ENCODE results near the gene RNF212. TPM values are rescaled to one million over a fixed set of nuclear protein-coding genes. Genes with fewer than 3 reads are reported as not detected.
A peak's percentile ranks its signal among the peaks of the same experiment; 100 is the strongest.

Gene RNF212
- polyA plus RNA-seq, 2 of the 4 experiments (the other 2 are of a cell fraction): 3.0 TPM

DNA sequence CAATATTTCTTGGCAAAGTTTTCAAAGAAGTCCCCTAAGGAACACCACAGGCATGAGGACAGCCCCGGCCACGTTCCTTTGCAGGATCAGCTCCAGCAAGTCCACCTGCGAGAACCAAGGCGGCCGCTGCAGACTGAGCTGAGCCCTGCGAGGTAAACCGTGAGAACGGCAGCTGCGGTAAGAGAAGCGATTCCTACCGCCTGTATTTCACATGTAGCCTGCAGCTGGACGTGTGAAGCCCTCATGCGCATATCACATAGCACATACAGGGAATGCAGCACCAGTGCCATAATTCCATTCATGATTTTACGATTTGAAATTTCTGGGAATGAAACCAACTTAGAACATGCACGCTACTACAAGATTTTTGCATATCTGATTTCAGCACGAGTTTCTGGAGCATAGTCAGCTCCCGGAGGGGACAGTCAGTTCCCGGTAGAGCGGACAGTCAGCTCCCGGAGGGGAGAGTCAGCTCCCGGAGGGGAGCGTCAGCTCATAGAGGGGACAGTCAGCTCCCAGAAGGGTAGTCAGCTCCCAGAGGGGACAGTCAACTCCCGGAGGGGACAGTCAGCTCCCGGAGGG lies 60.2 kb downstream of the RNF212 start:
- no peak for FAIRE-seq
- ChIA-PET CTCF (interaction anchor here (0.7 to 0.9 kb wide), 2 partner anchors 43 to 328 kb away, joined by 3 read pairs; no protein-coding TSS in a partner anchor), POLR2A (no interaction called here)
- Histone ChIP-seq H3K27ac (no peak overlapping the region), H3K9me3 (no peaks in the 10 kb centered on the region), H3K4me2 (no peak overlapping the region), H3K4me3 (no peak overlapping the region), H3K4me1 (no peaks in the 10 kb centered on the region)
- DNase-seq (ENCODE audit: low read depth in 1 of 2, low spot score in 1 of 2): no peak
- peak in 1 of 2 experiments; percentile 30; a peak in 2 of 6 replicates for ATAC-seq
- 29% methylated on average over 18 of the region's 24 CpGs for WGBS (ENCODE audit: missing lambda C conversion rate)
- TF ChIP-seq HOXB5 (CRISPR knock-in tag; IDR thresholded peaks at IDR 0.05): no peak
- TF ChIP-seq ZFP36 (IDR thresholded peaks at IDR 0.05; ENCODE audit: borderline replicate concordance, partially characterized antibody): no peak
- no peak for TF ChIP-seq MAFK (IDR thresholded peaks at IDR 0.05; ENCODE audit: partially characterized antibody)
- TF ChIP-seq, protein P1, sequence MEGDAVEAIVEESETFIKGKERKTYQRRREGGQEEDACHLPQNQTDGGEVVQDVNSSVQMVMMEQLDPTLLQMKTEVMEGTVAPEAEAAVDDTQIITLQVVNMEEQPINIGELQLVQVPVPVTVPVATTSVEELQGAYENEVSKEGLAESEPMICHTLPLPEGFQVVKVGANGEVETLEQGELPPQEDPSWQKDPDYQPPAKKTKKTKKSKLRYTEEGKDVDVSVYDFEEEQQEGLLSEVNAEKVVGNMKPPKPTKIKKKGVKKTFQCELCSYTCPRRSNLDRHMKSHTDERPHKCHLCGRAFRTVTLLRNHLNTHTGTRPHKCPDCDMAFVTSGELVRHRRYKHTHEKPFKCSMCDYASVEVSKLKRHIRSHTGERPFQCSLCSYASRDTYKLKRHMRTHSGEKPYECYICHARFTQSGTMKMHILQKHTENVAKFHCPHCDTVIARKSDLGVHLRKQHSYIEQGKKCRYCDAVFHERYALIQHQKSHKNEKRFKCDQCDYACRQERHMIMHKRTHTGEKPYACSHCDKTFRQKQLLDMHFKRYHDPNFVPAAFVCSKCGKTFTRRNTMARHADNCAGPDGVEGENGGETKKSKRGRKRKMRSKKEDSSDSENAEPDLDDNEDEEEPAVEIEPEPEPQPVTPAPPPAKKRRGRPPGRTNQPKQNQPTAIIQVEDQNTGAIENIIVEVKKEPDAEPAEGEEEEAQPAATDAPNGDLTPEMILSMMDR (IDR thresholded peaks at IDR 0.05): no peak
- TF ChIP-seq HOXB13 (CRISPR knock-in tag; IDR thresholded peaks at IDR 0.05; ENCODE audit: low read depth): no peak
- no peak for TF ChIP-seq RNF2 (IDR thresholded peaks at IDR 0.05; ENCODE audit: borderline replicate concordance, low read depth)
- no peak for TF ChIP-seq MYC (IDR thresholded peaks at IDR 0.05; ENCODE audit: borderline replicate concordance, low read length)
- TF ChIP-seq ZSCAN20 (CRISPR knock-in tag; IDR thresholded peaks at IDR 0.05): no peak
- TF ChIP-seq EP300 (IDR thresholded peaks at IDR 0.05): no peak

DNA sequence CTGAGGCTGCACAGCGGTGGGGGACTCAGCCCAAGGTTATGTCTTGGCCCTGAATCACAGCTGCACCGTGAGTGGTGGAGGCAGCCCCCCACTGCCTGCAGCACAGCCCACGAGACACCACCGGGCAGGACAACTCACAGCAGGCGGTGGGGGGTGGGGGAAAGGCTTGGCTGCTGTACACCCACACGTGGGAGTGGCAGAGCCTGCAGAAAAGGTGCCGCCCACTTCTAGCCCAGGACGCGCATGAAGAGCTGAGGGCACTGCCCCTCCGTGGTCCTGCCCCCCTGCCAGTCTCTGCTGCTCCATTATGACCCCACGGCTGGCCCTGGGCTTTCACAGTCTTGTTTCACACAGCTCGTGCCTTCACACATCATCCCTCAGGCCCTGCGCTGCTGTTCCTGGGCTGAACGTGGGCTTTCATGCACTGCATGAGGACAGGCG lies 61.1 kb downstream of the RNF212 start:
- Histone ChIP-seq H3K9me3 (no peaks in the 10 kb centered on the region), H3K27ac (no peak overlapping the region), H3K4me1 (no peaks in the 10 kb centered on the region), H3K4me3 (no peak overlapping the region), H3K4me2 (no peak overlapping the region)
- 73% methylated on average over 10 of the region's 15 CpGs for WGBS (ENCODE audit: missing lambda C conversion rate)
- POLR2A ChIA-PET: no interaction called here
- no peak for DNase-seq (ENCODE audit: low read depth in 1 of 2, low spot score in 1 of 2)
- no peak for TF ChIP-seq BHLHE40 (IDR thresholded peaks at IDR 0.05; ENCODE audit: low read depth, low read length)
- TF ChIP-seq, protein P2, sequence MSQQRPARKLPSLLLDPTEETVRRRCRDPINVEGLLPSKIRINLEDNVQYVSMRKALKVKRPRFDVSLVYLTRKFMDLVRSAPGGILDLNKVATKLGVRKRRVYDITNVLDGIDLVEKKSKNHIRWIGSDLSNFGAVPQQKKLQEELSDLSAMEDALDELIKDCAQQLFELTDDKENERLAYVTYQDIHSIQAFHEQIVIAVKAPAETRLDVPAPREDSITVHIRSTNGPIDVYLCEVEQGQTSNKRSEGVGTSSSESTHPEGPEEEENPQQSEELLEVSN (IDR thresholded peaks at IDR 0.05; ENCODE audit: borderline replicate concordance, low read depth): no peak
- no peak for FAIRE-seq
- CTCF ChIA-PET: no interaction called here
- no peak for ATAC-seq

DNA sequence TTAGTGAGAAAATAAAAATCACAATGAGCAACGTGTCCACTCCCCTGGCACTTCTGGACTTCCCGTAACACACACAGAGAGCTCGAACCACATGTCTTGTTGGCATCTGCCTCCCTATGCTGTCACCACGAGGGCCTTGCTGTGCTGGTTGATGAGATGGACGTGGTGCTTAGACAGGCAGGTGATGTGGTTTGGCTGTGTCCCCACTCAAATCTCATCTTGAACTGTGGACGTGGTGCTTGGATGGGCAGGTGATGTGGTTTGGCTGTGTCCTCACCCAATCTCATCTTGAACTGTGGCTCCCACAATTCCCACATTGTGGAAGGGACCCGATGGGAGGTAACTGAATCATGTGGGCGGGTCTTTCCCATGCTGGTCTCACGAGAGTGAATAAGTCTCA lies 61.9 kb downstream of the RNF212 start:
- H3K9me3 ChIP-seq: no peaks in the 10 kb centered on the region
- no peak for TF ChIP-seq CBX2 (IDR thresholded peaks at IDR 0.05; ENCODE audit: borderline replicate concordance, low read depth)
- TF ChIP-seq GATA3 (IDR thresholded peaks at IDR 0.05; ENCODE audit: borderline replicate concordance): no peak
- no peak for TF ChIP-seq NFE2L2 (conservative IDR thresholded peaks at IDR 0.05; ENCODE audit: low read length)
- no peak for TF ChIP-seq FOSB (CRISPR knock-in tag; IDR thresholded peaks at IDR 0.05)
- TF ChIP-seq, protein P3, sequence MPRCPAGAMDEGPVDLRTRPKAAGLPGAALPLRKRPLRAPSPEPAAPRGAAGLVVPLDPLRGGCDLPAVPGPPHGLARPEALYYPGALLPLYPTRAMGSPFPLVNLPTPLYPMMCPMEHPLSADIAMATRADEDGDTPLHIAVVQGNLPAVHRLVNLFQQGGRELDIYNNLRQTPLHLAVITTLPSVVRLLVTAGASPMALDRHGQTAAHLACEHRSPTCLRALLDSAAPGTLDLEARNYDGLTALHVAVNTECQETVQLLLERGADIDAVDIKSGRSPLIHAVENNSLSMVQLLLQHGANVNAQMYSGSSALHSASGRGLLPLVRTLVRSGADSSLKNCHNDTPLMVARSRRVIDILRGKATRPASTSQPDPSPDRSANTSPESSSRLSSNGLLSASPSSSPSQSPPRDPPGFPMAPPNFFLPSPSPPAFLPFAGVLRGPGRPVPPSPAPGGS (IDR thresholded peaks at IDR 0.05): no peak
- no peak for TF ChIP-seq HOXB5 (CRISPR knock-in tag; IDR thresholded peaks at IDR 0.05)
- TF ChIP-seq, protein P4, sequence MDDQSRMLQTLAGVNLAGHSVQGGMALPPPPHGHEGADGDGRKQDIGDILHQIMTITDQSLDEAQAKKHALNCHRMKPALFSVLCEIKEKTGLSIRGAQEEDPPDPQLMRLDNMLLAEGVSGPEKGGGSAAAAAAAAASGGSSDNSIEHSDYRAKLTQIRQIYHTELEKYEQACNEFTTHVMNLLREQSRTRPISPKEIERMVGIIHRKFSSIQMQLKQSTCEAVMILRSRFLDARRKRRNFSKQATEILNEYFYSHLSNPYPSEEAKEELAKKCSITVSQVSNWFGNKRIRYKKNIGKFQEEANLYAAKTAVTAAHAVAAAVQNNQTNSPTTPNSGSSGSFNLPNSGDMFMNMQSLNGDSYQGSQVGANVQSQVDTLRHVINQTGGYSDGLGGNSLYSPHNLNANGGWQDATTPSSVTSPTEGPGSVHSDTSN (IDR thresholded peaks at IDR 0.05): no peak
- no peak for TF ChIP-seq MYC (IDR thresholded peaks at IDR 0.05; ENCODE audit: borderline replicate concordance, low read length)
- no peak for TF ChIP-seq JUNB (IDR thresholded peaks at IDR 0.05)
- TF ChIP-seq RCOR1 (IDR thresholded peaks at IDR 0.05; ENCODE audit: low read depth, low read length): no peak
- no peak for TF ChIP-seq PHF8 (IDR thresholded peaks at IDR 0.05; ENCODE audit: borderline replicate concordance, low read depth)
- DNase-seq (ENCODE audit: low read depth in 1 of 2, low spot score in 1 of 2) (no peak), ATAC-seq (no peak), FAIRE-seq (no peak)
- no peak overlapping the region for H3K4me3 ChIP-seq
- no peak overlapping the region for H3K4me2 ChIP-seq
- ChIA-PET POLR2A (no interaction called here), CTCF (interaction anchor here (0.9 kb wide), 1 partner anchor 461 kb away, joined by 3 read pairs; no protein-coding TSS in a partner anchor)
- H3K27ac ChIP-seq: no peak overlapping the region
- H3K4me1 ChIP-seq: no peaks in the 10 kb centered on the region
- 49% methylated on average over 9 of the region's 9 CpGs for WGBS (ENCODE audit: missing lambda C conversion rate)
